HG03095 (cell line): ENCODE results near the gene ALKBH7.

Experiments
- ATAC-seq: cut with Tn5 transposase; IDR thresholded peaks from one replicate; pipeline ENCODE4 v1.9.1; 2021; ENCODE audit warnings: moderate library complexity; ENCODE audit not compliant: unreplicated experiment

The ALKBH7 gene

GRCh38 chr19:6423499-6424194 lies 51.1 kb downstream of the ALKBH7 start:
- no peak for ATAC-seq

GRCh38 chr19:6424195-6424938 lies 51.8 kb downstream of the ALKBH7 start, which contains the start of gene KHSRP:
KHSRP (minus strand) TSS chr19:6424811; CDS start chr19:6424701, 110 bp downstream.
- no peak for ATAC-seq
